ENCODE measurements around the gene ZMAT5. TPM values are rescaled to one million over a fixed set of nuclear protein-coding genes. Genes with fewer than 3 reads are reported as not detected.

The ZMAT5 gene
- total RNA-seq, 1 donor from 2014 or later: 22.6 TPM

DNA sequence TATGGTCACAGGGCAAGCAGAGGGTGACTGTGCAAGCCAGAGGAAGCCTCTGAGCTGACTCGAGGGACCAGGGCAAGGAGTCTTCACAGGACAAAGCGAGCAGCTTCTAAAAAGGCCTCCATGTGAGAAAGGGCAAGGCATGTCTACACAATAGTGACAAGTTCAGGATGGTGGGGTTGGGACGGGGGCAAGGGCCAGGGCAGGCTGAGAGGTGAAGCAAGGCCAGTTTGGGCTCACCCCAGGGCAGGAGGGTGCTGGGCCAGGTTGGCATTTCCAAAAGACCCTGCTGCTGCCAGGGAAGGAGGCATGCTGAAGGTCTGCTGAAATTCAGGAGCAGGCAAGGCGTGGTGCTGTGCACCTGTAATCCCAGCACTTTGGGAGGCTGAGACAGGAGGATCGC is 59.3 kb downstream of the ZMAT5 start:
- ChIA-PET POLR2A (no interaction called here), CTCF (no interaction called here)
- no peak for DNase-seq
- no peak for ATAC-seq (ENCODE audit: low read depth)
- Mint-ChIP-seq H3K27ac (no peak overlapping the region), H3K4me3 (no peak overlapping the region), H3K9me3 (no peaks in the 10 kb centered on the region), H3K27me3 (peaks cover 16% of the 10 kb centered on the region), H3K4me1 (peaks cover 8% of the 10 kb centered on the region), H3K36me3 (ENCODE audit: low read depth) (no peaks in the 10 kb centered on the region)
- TF ChIP-seq, protein P1, sequence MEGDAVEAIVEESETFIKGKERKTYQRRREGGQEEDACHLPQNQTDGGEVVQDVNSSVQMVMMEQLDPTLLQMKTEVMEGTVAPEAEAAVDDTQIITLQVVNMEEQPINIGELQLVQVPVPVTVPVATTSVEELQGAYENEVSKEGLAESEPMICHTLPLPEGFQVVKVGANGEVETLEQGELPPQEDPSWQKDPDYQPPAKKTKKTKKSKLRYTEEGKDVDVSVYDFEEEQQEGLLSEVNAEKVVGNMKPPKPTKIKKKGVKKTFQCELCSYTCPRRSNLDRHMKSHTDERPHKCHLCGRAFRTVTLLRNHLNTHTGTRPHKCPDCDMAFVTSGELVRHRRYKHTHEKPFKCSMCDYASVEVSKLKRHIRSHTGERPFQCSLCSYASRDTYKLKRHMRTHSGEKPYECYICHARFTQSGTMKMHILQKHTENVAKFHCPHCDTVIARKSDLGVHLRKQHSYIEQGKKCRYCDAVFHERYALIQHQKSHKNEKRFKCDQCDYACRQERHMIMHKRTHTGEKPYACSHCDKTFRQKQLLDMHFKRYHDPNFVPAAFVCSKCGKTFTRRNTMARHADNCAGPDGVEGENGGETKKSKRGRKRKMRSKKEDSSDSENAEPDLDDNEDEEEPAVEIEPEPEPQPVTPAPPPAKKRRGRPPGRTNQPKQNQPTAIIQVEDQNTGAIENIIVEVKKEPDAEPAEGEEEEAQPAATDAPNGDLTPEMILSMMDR (IDR thresholded peaks at IDR 0.05): no peak
- intact Hi-C loops (cut with micrococcal nuclease): no loop called here

- no peaks in the 10 kb centered on the region for H3K36me3 Mint-ChIP-seq (ENCODE audit: low read depth)
- peaks cover 13% of the 10 kb centered on the region for H3K27me3 Mint-ChIP-seq
- H3K9me3 Mint-ChIP-seq: no peaks in the 10 kb centered on the region
- TF ChIP-seq, protein P1 (IDR thresholded peaks at IDR 0.05): no peak
- DNase-seq (no peak), ATAC-seq (ENCODE audit: low read depth) (no peak)
- CTCF ChIA-PET: no interaction called here
- H3K4me1 Mint-ChIP-seq: peaks cover 9% of the 10 kb centered on the region
- H3K4me3 Mint-ChIP-seq: no peak overlapping the region
- H3K27ac Mint-ChIP-seq: no peak overlapping the region
- intact Hi-C loops (cut with micrococcal nuclease): no loop called here
- POLR2A ChIA-PET: no interaction called here
Observed at GRCh38 chr22:29707010-29707409, 59.8 kb downstream of the ZMAT5 start.

DNA sequence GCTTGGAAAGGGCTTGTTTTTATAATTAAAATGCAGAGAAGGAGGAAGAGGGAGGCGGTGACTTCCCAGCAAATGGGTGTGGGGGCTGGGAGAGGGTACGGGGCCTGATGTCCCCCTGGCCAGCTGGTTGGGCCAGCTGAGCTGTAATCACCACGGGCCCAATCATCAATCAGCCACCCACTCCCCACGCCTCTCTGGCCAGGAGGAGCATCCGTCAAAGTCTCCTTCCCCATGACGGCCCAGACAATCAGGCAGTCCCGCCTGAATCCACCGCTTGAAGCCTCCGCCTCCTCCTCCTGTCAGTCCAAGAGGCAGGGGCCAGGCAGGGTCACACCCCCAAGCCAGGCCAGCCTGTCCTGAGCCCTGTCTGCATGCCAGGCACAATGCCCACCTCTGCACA is 60.3 kb downstream of the ZMAT5 start:
- CTCF ChIA-PET: no interaction called here
- TF ChIP-seq, protein P1 (IDR thresholded peaks at IDR 0.05): no peak
- ATAC-seq (ENCODE audit: low read depth) (no peak), DNase-seq (no peak)
- POLR2A ChIA-PET: no interaction called here
- H3K4me1 Mint-ChIP-seq: peaks cover 13% of the 10 kb centered on the region
- H3K9me3 Mint-ChIP-seq: no peaks in the 10 kb centered on the region
- H3K27ac Mint-ChIP-seq: no peak overlapping the region
- intact Hi-C loops (cut with micrococcal nuclease): no loop called here
- H3K36me3 Mint-ChIP-seq (ENCODE audit: low read depth): no peaks in the 10 kb centered on the region
- H3K27me3 Mint-ChIP-seq: peaks cover 10% of the 10 kb centered on the region
- no peak overlapping the region for H3K4me3 Mint-ChIP-seq

- Mint-ChIP-seq H3K27ac (no peak overlapping the region), H3K9me3 (no peaks in the 10 kb centered on the region), H3K4me3 (no peak overlapping the region), H3K4me1 (peaks cover 20% of the 10 kb centered on the region), H3K27me3 (peaks cover 10% of the 10 kb centered on the region), H3K36me3 (ENCODE audit: low read depth) (no peaks in the 10 kb centered on the region)
- intact Hi-C loops (cut with micrococcal nuclease): no loop called here
- ChIA-PET CTCF (no interaction called here), POLR2A (no interaction called here)
- DNase-seq (no peak), ATAC-seq (ENCODE audit: low read depth) (no peak)
- TF ChIP-seq, protein P1 (IDR thresholded peaks at IDR 0.05): no peak
Observed at GRCh38 chr22:29705651-29706050, 61.2 kb downstream of the ZMAT5 start.

DNA sequence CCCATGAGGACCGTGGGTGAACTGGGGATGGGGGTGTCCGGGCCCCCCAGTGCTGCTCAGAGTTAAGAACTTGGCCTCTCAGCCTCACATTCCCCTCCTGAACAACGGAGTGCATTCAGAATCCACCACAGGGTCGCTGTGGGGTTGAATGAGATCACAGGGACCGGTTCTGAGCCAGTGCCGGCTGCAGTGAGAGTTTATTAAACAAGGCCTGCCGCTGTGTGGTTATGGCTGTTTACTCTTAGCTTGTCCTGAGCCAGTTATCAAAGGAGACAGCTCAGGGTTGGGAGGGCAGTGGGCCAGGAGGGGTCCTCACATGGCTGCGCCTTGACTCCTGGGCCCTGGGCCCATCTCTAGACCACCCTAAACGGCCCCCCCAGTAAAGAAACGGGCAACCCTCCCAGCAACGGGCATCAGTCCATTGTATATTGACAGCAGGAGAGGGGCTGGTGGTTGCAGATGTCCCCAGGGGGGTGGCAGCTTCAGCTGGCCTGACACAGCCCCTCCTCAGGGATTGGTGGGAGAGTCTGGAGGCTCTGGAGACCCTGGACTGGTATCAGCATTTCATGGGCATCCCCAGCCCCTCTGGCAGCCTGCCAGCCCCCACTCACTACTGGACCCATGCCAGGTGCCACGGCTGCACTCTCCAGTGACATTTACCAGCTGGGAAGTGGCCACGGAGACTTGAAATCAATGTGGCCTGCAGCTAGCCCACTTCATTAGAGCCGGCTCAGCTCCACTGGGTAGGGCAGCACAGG is 62.1 kb downstream of the ZMAT5 start:
- ChIA-PET CTCF (no interaction called here), POLR2A (no interaction called here)
- peaks cover 20% of the 10 kb centered on the region for H3K4me1 Mint-ChIP-seq
- H3K4me3 Mint-ChIP-seq: no peak overlapping the region
- H3K27ac Mint-ChIP-seq: no peak overlapping the region
- no peaks in the 10 kb centered on the region for H3K36me3 Mint-ChIP-seq (ENCODE audit: low read depth)
- no peaks in the 10 kb centered on the region for H3K9me3 Mint-ChIP-seq
- TF ChIP-seq, protein P1 (IDR thresholded peaks at IDR 0.05): no peak
- peaks cover 10% of the 10 kb centered on the region for H3K27me3 Mint-ChIP-seq
- ATAC-seq (ENCODE audit: low read depth): no peak
- intact Hi-C loops (cut with micrococcal nuclease): no loop called here
- no peak for DNase-seq

Measured in activated B cell treated with CpG ODN at 0.5 μM for 24 hours (primary cell).